ENCODE measurements around the gene PREX1.

Gene PREX1

DNA sequence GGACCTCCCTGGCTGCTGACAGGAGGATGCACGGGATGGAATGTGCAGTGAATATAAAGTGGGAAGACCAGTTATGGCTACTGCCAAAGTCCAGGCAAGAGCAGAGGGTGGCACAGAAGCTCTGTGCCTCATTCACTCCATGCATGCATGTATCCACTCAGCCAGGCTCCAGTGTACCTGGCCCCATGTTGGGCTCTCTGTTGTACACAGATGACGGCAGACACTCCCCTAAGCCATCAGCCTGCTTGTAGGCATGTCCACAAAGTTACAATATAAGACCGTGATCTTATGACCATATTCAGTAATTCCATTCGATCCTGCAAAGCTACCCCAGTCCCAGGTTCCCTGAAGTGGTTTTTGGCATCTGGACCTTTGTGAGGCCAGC lies 116.8 kb downstream of the PREX1 start:
- no peak for TF ChIP-seq ISL1 (CRISPR knock-in tag; IDR thresholded peaks at IDR 0.05)
- no peak for TF ChIP-seq OSR1 (CRISPR knock-in tag; IDR thresholded peaks at IDR 0.05)
- TF ChIP-seq CREB5 (CRISPR knock-in tag; IDR thresholded peaks at IDR 0.05; ENCODE audit: low read depth), result no peak
- no peak for ATAC-seq

DNA sequence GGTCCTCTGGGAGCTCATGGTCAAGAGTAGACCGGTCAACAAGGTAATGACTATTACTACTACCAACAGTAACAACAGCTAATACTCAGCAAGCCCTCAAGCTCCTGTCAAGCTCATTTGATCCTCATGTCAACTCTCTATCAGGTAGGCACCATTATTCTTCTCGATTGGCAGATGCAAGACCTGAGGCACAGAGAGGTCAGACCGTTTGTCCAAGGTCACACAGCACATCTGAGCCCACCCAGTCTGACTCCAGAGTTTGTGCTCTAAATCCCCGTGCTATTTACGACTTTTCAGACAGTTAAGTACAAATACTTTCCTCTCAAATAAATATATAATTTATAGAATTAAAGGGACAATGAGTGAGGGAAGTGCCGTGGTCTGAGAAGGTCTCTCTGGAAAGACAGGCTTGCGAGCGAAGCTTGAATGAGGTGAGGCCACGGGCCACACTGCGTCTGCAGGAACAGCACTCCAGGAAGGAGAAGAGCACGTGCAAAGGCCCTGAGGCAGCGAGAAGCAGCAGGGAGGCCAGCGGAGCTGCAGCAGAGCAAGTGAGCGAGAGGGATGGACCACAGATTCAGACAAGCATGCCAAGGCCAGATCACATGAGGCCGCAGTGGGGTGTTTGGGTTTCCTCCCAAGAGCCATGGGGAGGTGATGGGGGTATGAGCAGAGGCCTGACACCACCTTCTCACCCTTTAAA lies 117.3 kb downstream of the PREX1 start:
- ATAC-seq, result no peak
- TF ChIP-seq POU6F1 (CRISPR knock-in tag; IDR thresholded peaks at IDR 0.05; ENCODE audit: borderline replicate concordance, low read depth), result no peak
- TF ChIP-seq, protein P1, sequence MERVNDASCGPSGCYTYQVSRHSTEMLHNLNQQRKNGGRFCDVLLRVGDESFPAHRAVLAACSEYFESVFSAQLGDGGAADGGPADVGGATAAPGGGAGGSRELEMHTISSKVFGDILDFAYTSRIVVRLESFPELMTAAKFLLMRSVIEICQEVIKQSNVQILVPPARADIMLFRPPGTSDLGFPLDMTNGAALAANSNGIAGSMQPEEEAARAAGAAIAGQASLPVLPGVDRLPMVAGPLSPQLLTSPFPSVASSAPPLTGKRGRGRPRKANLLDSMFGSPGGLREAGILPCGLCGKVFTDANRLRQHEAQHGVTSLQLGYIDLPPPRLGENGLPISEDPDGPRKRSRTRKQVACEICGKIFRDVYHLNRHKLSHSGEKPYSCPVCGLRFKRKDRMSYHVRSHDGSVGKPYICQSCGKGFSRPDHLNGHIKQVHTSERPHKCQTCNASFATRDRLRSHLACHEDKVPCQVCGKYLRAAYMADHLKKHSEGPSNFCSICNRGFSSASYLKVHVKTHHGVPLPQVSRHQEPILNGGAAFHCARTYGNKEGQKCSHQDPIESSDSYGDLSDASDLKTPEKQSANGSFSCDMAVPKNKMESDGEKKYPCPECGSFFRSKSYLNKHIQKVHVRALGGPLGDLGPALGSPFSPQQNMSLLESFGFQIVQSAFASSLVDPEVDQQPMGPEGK (CRISPR knock-in tag; IDR thresholded peaks at IDR 0.05; ENCODE audit: borderline replicate concordance), result no peak
- no peak for TF ChIP-seq ZNF8 (CRISPR knock-in tag; IDR thresholded peaks at IDR 0.05)
- TF ChIP-seq ZNF70 (CRISPR knock-in tag; IDR thresholded peaks at IDR 0.05), result no peak
- TF ChIP-seq, protein P2, sequence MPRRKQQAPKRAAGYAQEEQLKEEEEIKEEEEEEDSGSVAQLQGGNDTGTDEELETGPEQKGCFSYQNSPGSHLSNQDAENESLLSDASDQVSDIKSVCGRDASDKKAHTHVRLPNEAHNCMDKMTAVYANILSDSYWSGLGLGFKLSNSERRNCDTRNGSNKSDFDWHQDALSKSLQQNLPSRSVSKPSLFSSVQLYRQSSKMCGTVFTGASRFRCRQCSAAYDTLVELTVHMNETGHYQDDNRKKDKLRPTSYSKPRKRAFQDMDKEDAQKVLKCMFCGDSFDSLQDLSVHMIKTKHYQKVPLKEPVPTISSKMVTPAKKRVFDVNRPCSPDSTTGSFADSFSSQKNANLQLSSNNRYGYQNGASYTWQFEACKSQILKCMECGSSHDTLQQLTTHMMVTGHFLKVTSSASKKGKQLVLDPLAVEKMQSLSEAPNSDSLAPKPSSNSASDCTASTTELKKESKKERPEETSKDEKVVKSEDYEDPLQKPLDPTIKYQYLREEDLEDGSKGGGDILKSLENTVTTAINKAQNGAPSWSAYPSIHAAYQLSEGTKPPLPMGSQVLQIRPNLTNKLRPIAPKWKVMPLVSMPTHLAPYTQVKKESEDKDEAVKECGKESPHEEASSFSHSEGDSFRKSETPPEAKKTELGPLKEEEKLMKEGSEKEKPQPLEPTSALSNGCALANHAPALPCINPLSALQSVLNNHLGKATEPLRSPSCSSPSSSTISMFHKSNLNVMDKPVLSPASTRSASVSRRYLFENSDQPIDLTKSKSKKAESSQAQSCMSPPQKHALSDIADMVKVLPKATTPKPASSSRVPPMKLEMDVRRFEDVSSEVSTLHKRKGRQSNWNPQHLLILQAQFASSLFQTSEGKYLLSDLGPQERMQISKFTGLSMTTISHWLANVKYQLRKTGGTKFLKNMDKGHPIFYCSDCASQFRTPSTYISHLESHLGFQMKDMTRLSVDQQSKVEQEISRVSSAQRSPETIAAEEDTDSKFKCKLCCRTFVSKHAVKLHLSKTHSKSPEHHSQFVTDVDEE (CRISPR knock-in tag; IDR thresholded peaks at IDR 0.05), result no peak
- no peak for TF ChIP-seq ARNTL (CRISPR knock-in tag; IDR thresholded peaks at IDR 0.05; ENCODE audit: borderline replicate concordance, low read depth)
- no peak for TF ChIP-seq TCF4 (CRISPR knock-in tag; IDR thresholded peaks at IDR 0.05; ENCODE audit: borderline replicate concordance)
- no peak for TF ChIP-seq ESRRG (CRISPR knock-in tag; IDR thresholded peaks at IDR 0.05)
- TF ChIP-seq RARB (CRISPR knock-in tag; IDR thresholded peaks at IDR 0.05), result no peak
- TF ChIP-seq PPARA (CRISPR knock-in tag; IDR thresholded peaks at IDR 0.05; ENCODE audit: borderline replicate concordance), result no peak
- no peak for TF ChIP-seq SNAI2 (CRISPR knock-in tag; IDR thresholded peaks at IDR 0.05)
- TF ChIP-seq ZFP30 (CRISPR knock-in tag; IDR thresholded peaks at IDR 0.05), result no peak
- TF ChIP-seq ISL1 (CRISPR knock-in tag; IDR thresholded peaks at IDR 0.05), result no peak

DNA sequence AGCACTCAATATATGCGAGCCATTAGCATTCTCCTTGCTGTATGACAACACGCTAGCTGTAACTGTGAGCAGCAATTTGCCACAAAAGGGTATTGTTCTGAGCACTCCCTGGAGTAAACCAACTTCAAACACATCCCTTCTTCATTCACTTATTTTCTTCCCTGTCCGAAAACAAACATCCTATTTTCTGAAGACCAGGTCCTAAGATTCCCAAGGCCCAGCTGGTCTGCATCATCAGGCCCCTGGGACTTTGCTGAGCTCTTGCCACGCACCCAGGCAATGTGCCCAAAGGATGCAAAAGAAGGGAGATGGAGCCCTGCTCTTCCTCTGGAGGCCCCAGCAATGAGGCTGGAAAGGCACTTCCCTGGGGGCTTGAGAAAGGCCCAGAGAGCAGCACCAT lies 118.1 kb downstream of the PREX1 start:
- no peak for ATAC-seq
- TF ChIP-seq SNAI2 (CRISPR knock-in tag; IDR thresholded peaks at IDR 0.05) (no peak), ZNF565 (CRISPR knock-in tag; conservative IDR thresholded peaks at IDR 0.05; ENCODE audit: low read depth) (no peak), PPARA (CRISPR knock-in tag; IDR thresholded peaks at IDR 0.05; ENCODE audit: borderline replicate concordance) (no peak), ESRRG (CRISPR knock-in tag; IDR thresholded peaks at IDR 0.05) (no peak), CSDC2 (CRISPR knock-in tag; IDR thresholded peaks at IDR 0.05) (no peak), TOX (CRISPR knock-in tag; IDR thresholded peaks at IDR 0.05; ENCODE audit: borderline replicate concordance) (no peak)
- TF ChIP-seq, protein P2 (CRISPR knock-in tag; IDR thresholded peaks at IDR 0.05), result no peak
- TF ChIP-seq, protein P3, sequence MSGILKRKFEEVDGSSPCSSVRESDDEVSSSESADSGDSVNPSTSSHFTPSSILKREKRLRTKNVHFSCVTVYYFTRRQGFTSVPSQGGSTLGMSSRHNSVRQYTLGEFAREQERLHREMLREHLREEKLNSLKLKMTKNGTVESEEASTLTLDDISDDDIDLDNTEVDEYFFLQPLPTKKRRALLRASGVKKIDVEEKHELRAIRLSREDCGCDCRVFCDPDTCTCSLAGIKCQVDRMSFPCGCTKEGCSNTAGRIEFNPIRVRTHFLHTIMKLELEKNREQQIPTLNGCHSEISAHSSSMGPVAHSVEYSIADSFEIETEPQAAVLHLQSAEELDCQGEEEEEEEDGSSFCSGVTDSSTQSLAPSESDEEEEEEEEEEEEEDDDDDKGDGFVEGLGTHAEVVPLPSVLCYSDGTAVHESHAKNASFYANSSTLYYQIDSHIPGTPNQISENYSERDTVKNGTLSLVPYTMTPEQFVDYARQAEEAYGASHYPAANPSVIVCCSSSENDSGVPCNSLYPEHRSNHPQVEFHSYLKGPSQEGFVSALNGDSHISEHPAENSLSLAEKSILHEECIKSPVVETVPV (CRISPR knock-in tag; IDR thresholded peaks at IDR 0.05), result no peak
- TF ChIP-seq, protein P1 (CRISPR knock-in tag; IDR thresholded peaks at IDR 0.05; ENCODE audit: borderline replicate concordance), result no peak
